AG04450 (cell line): ENCODE measurements around the gene PPM1H. TPM values are rescaled to one million over a fixed set of nuclear protein-coding genes. Genes with fewer than 3 reads are reported as not detected.

Source experiments
- CTCF ChIA-PET: fragments of 300-600, 350-600 bp; formaldehyde crosslinking; extraction: SDS; loops from one replicate; lab custom pipeline; 2022; ENCODE audit warnings: antibody characterized with exemption, inconsistent platforms; lab: Charles Lee
- POLR2A ChIA-PET: fragments of 350-600 bp; formaldehyde crosslinking; extraction: SDS; loops from one replicate; lab custom pipeline; 2021; ENCODE audit warnings: antibody characterized with exemption, inconsistent platforms; lab: Yijun Ruan, JAX
- DNase-seq: peaks from one replicate; pipeline ENCODE4 v3.0.0-alpha.2; 2011; ENCODE audit warnings: low read depth, low spot score
- H3K27ac ChIP-seq: one replicate; pipeline ENCODE4 v1.5.1; 2012; ENCODE audit warnings: low read depth, low read length, control low read depth
- H3K27me3 ChIP-seq: one replicate; pipeline ENCODE4 v1.6.0; 2012; ENCODE audit warnings: low read length; ENCODE audit not compliant: control insufficient read depth, insufficient read depth
- H3K4me3 ChIP-seq: 2 replicates; pipeline ENCODE4 v1.5.1; 2011; ENCODE audit warnings: mild to moderate bottlenecking, low read depth, low read length, control low read depth
- H3K9me3 ChIP-seq: 2 replicates; pipeline ENCODE4 v1.5.1; 2012; ENCODE audit warnings: low read length; ENCODE audit not compliant: control insufficient read depth, insufficient read depth
- polyA plus RNA-seq: library from polyadenylated mRNA; depleted of rRNA; stranded (reverse); fragments of >200 nt; gene quantifications from 2 replicates; pipeline ENCODE4 v1.2.3, GENCODE V29; 2011
- TF ChIP-seq, protein P1 (sequence below): IDR thresholded peaks from 2 replicates; pipeline ENCODE4 v1.5.1; 2011; ENCODE audit warnings: low read depth, low read length, control low read depth, inconsistent platforms

The PPM1H gene
- polyA plus RNA-seq, 1 experiment = 0.12 TPM

- no peaks in the 10 kb centered on the region for H3K27me3 ChIP-seq
- no peaks in the 10 kb centered on the region for H3K9me3 ChIP-seq
- TF ChIP-seq, protein P1, sequence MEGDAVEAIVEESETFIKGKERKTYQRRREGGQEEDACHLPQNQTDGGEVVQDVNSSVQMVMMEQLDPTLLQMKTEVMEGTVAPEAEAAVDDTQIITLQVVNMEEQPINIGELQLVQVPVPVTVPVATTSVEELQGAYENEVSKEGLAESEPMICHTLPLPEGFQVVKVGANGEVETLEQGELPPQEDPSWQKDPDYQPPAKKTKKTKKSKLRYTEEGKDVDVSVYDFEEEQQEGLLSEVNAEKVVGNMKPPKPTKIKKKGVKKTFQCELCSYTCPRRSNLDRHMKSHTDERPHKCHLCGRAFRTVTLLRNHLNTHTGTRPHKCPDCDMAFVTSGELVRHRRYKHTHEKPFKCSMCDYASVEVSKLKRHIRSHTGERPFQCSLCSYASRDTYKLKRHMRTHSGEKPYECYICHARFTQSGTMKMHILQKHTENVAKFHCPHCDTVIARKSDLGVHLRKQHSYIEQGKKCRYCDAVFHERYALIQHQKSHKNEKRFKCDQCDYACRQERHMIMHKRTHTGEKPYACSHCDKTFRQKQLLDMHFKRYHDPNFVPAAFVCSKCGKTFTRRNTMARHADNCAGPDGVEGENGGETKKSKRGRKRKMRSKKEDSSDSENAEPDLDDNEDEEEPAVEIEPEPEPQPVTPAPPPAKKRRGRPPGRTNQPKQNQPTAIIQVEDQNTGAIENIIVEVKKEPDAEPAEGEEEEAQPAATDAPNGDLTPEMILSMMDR = no peak
- peak overlapping the region; percentile 74 for H3K27ac ChIP-seq
- peak; percentile 60 for DNase-seq
- H3K4me3 ChIP-seq = no peak overlapping the region
- ChIA-PET CTCF (interaction anchor here (0.5 to 1.2 kb wide), 4 partner anchors 18 to 607 kb away, joined by 3 to 7 read pairs (median 4); partner anchors contain the start of gene USP15), POLR2A (interaction anchor here (0.6 to 1.2 kb wide), 2 partner anchors 15 to 68 kb away, joined by 3 to 9 read pairs; no protein-coding TSS in a partner anchor)
Measured at GRCh38 chr12:62866451-62867082, 68.4 kb downstream of the PPM1H start.

GRCh38 chr12:62865937-62866336 lies 69.0 kb downstream of the PPM1H start:
- Histone ChIP-seq H3K27me3 (no peaks in the 10 kb centered on the region), H3K9me3 (no peaks in the 10 kb centered on the region), H3K4me3 (no peak overlapping the region), H3K27ac (no peak overlapping the region)
- DNase-seq = no peak
- CTCF ChIA-PET = no interaction called here
- TF ChIP-seq, protein P1 = no peak
- POLR2A ChIA-PET = no interaction called here

- CTCF ChIA-PET = no interaction called here
Measured at GRCh38 chr12:62865065-62865464, 69.9 kb downstream of the PPM1H start.

GRCh38 chr12:62862259-62862881 lies 72.6 kb downstream of the PPM1H start:
- no peak for DNase-seq
- POLR2A ChIA-PET = no interaction called here
- Histone ChIP-seq H3K27ac (no peak overlapping the region), H3K9me3 (no peaks in the 10 kb centered on the region), H3K4me3 (no peak overlapping the region), H3K27me3 (no peaks in the 10 kb centered on the region)
- TF ChIP-seq, protein P1 = no peak
- CTCF ChIA-PET = no interaction called here

More at GRCh38 chr12:62865065-62865464, 69.9 kb downstream of the PPM1H start:
- no peak overlapping the region for H3K4me3 ChIP-seq
- no peaks in the 10 kb centered on the region for H3K9me3 ChIP-seq
- H3K27me3 ChIP-seq = no peaks in the 10 kb centered on the region
- DNase-seq = no peak
- POLR2A ChIA-PET = no interaction called here
- no peak overlapping the region for H3K27ac ChIP-seq
- TF ChIP-seq, protein P1 = no peak

- no peaks in the 10 kb centered on the region for H3K27me3 ChIP-seq
- H3K4me3 ChIP-seq = no peak overlapping the region
- TF ChIP-seq, protein P1 = no peak
- ChIA-PET CTCF (no interaction called here), POLR2A (no interaction called here)
- no peak for DNase-seq
- H3K9me3 ChIP-seq = no peaks in the 10 kb centered on the region
- no peak overlapping the region for H3K27ac ChIP-seq
Measured at GRCh38 chr12:62861586-62861985, 73.4 kb downstream of the PPM1H start.
